ENCODE measurements around the gene NYNRIN.

Gene NYNRIN

DNA sequence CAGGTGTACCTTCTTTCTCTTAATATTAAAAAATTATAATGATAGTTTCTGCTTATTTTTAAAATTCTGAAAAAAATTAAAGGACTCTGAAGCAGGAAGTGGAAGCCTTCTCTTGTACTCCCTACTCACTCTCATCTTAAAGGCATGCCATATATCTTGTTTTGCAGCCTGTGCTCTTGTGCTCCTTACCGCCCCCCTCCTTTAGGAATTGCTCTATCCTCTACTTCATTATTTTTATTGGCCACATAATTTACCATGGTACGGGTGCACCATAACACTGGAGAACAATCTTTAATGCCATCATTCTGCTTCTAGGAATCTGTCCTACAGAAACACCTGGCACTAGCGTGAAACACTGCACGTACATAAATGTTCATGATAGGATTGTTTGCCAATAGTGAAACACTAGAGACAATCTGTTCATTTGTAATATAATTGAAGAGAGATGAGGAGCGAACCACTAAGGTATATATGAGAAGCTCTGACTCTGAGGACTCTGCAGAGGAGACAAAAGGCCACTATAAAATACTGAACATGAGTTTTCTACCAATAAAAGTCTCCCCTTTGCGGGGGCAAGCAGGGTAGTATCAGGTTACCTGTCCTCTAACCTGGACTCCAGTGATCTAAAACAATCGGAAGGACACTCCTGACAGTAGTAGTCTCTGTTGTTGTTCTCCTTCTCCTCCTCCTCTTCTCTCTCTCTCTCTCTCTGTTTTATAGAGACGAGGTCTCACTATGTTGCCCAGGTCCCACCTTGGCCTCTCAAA is 6.3 kb upstream of the NYNRIN start:
- DNase-seq: peak; percentile 13

DNA sequence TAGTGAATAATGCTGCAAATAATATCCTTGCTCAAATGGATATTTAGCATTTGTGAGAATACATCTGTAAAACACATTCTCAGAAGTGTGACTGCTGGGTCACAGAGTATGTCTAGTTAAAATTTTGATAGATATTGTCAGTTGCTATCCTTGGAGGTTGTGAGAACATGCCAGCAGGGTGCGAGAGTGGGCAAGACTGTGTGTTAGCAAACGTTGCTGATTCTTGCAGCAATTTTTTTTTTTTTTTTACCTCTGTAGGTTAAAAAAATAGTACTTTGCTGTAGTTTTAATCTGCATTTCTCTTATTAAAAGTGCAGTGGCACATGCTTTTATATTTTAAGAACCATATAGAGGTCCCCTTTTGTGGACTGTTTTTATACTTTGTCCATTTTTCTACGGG is 4.5 kb upstream of the NYNRIN start:
- no peak for DNase-seq

DNA sequence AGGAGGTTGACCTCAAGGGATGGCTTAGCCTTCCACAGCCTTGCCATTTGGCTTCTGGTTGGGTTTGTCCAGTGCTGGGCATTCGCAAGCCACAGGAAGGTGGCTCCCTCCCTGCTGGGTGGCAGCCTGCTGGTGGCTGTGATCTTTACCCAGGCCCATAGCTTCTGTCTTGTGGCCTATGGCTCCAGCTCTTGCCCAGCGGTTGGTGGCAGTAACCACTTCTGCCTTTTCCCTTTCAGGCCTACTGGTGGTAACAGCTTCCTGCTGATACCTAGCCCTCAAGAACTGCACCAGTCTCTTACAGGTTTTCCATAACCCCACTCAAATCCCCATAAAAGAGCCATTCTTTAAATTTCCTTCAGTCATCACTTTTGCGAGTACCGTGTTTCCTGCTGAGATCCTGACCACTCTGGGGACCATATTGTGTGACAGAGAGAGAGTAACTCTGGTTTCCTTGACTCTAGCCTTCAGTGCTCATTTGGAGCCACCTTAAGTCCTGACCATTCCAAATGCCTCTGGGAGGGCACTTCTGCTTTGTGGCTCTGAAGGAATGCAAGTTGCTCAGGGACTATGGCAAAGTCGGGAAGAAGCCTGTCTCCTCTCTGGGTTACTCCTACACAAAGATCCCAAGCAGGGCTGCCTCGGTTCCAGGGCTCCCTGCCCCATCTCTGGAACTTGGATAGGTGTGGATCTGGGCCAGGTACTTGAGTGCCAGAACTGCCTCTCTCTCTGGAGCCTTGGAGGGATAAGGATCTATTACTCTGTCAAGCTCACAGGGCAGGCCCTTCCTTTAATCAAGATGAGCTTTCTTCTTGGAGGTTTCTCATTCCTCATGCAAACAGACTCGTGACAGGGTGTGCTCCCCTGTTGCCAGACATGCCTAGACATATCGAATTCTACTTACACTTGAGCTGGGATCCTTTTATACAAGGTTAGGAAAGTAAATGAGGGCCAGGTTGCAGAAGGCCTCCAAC is 2.9 kb upstream of the NYNRIN start:
- no peak for DNase-seq

DNA sequence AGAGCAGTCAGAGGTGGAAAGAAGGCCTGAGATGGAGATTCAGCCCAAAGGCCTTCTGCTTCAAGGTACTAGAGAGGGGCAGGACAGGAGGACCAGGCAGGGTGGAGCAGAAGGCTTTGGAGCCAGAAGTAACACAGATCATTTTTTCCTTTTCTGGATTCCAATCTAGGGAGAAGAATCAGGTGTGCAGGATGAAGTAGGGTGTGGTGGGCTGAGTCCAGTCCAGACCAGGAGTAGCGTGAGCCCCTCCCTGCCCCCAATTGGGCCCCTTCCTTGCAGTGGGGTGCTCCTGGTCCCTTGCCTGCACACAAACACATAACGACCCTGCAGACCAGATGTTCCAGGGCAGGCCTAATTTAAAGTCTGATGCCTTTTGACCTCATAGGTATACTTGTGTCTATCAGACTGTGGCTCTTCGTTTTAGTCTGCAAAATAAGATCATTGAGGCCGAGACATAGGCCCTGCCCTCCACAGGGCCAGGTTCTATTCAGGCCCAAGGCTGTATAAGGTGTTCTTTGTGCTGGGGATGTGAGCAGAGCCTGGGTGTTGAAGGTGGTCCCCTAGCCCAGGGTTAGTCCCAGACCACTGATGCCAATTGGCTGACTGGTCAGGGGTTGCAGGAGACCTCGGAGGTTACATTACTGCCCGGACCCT is 1.0 kb upstream of the NYNRIN start:
- DNase-seq: no peak

DNA sequence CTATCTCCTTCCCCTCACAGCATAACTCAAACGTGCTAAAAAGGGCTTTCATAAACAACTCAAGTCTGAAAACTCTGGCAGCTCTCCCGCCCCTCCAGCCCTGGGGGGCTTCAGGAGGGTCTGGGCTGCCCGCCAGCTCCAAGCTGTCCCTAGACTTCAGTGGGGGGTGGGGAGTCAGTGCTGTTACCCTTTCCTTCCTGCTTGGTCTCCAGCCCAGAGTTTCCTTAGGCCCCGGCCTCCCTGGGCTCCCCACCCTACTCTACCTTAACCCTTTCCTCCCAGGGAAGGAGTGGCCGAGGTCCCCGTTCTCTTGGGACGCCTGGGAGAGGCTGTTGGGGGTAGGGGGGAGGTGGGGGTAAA is 530 bp upstream of the NYNRIN start:
- DNase-seq: no peak

DNA sequence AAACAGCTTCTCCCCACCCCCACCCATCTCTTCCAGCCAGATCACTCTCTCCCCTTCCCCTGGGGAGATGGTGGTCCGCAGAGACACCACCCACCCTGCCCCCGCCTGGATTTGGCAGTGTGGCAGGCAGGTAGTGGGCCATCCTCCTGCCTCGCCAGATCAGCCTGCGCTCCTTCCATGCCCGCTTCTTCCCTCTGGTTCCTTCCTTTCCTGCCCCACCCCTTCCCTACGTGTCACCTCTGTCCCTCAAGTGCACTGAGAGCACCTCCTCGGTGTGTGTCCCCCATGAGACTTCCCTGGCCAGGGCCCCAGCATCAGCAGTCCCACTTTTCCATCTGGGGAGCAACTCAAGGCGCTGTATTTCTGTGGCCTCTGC is 632 bp downstream of the NYNRIN start:
- no peak for DNase-seq

DNA sequence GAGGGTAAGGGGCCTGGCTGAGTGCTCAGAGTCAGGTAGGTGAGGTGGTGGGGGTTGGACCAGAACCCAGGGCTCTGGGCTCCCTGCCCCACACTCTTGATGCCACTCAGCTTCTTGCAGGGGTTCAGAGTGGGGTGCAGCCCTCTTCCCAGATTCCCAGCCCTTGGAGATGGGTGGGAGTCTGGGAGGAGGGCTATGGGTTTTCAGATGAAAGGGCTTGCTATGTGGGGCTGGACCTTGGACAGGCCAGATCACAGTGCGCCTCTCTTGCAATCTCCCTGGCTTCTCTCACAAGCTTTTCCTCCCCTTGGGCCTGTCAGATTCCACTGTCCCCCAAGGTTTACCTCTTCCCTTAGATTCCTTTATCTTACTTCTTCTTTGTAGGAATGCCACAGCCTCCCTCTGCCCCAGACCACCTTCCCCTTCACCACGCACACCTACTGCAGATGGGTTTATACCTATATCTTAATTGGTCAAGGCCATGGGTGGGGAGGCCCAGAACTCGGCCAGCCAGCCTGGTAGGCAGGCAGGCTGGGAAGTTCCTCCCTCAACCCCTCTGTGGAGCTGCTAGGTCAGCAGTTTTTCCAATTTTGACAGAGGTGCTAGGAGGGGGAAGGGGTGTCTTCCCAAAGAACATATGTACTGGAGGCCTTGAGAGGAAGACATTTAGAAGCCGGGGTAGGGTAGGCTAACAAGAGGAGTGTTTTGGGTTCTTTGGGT is 1.4 kb downstream of the NYNRIN start:
- DNase-seq: no peak

DNA sequence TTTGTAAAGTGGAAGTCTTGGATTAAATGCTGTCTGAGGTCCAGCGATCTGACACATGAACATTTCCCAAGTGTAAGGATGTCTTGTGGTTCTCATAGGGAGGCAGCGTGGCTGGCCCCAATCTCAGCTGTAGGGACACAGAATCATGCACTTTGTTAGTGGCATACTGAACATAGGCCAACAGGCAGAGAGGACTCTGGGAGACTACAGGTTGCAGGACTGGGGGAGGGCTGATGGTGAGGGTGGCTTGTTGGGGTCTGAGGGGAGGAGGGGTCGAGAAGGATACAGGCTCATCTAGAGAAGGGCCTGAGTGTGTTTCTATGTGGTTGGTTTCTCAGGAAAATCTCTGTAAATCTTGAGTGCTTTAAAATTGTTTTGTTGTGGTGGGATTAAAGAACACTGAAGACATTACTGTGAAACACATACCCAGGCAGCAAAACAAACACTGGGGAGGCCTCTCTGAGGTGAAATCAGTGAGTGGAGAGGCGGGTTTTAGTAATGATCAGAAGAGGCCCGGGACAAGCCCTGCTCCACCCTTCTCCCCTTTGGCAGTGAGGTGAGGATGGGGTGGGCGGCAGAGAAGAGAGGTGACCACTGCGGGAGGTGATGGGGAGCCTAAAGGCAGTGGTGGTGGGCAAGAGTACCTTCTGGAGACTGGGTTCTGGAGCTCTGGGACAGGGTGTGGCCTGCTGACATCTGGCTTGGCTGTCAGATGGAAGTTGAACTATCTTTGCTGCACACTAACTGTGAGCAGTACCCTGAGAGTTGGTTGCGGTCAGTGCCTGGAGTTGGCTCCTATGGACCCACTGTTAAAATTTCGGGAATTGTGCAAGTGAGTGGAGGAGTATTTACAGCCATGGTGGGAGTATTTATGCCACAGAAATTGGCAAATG is 3.3 kb downstream of the NYNRIN start:
- no peak for DNase-seq

DNA sequence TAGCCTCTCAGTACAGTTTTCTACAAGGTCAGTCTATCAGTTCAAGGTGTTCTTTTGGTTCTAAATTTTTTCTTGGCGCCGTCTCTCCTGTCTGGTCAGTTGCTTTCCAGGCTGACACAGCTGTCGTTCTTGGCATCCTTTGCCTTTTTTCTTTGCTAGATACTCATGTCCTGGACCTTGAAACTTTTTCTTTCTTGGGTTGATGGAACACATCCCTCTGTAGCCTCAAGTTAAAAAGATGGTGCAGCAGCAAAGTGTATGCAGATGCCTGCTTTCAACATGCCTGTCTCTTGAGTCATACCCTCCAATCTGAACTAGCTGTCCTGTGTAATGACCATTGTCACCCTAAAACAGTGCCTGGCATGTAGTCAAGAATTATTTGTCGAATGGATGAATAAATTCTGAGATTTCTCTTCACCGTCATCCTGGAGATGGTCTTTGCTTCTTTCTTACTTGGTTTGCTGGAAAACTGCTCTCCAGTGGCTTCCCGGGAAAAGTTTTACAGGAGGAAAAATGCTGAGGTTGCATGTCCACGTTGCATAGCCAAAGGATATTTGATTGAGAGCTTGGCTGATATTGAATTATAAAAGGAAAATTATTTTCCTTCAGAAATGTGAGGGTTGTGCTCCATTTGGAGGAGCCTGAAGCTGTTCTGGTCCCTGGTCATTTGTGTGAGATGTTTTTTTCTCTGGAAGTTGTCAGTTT is 4.6 kb downstream of the NYNRIN start:
- DNase-seq: no peak

DNA sequence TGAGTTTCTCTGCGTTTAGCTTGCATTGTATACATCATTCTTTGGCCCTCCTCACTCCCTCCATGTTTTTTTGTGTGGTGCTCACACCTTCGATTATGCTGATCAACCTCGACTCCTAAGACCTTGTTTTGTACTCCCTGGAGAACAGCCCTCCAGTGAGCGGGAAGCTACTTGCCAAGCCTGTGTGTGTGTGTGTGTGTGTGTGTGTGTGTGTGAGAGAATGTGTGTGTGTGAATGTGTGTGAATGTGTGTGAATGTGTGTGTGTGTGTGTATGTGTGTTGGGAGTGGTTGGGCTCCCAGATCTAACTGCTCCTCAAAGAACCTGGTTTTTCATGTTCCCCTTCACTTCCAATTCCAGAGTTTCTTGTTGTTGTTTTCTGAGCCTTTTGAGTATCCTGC is 6.0 kb downstream of the NYNRIN start:
- no peak for DNase-seq

DNA sequence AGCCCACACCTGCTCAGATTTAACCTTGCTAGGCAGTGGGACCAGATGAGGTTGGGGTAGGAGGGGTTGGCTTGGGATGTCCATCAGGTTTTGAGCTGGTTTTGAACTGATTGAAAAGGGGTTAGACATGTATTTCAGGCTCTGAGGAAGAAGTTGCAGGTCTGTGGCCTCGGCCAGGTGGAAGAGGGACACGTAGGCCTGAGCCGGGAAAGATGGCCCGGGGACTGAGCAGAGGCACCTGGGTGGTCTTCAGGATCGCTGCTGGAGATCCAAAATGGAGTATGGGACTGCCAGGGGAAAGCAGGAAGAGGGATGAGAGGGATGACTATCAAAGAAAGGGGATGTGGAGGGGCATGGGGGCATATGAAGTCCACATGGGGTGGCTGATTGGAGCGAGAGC is 7.6 kb downstream of the NYNRIN start:
- DNase-seq: no peak

DNA sequence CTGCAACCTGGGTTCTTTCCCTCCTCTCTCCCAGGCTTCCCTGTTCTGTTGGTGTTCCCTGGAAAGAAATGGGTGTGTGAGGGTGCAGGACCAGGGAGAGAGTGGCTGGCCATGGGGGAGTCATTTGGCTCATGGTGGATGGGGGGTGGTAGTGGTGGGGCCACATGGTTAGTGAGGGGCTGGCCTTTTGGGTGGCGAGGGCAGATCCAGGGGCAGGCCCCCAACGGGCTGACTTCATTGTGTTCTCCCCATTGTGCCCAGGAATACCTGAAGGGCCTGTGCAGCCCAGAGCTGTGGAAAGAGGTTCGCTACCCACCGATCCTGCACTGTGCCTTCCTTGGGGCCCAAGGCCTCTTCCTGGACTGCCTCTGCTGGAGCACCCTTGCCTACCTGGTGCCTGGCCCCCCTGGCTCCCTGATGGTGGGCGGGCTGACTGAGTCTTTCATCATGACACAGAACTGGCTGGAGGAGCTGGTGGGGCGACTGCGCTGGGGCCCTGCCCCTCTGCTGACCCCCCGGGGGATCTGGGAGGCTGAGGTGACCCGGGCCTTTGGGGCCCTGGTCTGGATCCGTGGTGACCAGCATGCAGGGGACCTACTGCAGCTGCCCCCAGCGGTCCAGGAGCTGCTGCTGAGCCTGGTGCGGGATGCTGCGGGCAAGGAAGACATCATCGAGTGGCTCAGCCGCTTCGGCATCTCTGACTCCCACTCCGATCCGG is 9.0 kb downstream of the NYNRIN start:
- DNase-seq: no peak

DNA sequence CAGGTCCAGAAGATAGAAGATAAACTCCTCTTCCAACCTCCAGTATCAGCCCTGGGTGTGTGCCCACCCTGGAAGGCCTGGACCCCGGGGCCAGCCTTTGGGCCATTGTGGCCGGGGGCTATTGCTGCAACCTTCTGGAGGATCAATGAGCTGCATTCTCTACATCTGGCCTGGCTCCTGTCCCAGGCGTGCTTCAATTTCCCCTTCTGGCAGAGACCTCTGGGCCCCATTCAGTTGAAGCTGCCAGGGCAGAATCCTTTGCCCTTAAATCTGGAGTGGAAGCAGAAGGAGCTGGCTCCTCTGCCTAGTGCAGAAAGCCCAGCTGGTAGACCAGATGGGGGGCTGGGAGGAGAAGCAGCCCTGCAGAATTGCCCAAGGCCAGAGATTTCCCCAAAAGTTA is 10.0 kb downstream of the NYNRIN start:
- no peak for DNase-seq

DNA sequence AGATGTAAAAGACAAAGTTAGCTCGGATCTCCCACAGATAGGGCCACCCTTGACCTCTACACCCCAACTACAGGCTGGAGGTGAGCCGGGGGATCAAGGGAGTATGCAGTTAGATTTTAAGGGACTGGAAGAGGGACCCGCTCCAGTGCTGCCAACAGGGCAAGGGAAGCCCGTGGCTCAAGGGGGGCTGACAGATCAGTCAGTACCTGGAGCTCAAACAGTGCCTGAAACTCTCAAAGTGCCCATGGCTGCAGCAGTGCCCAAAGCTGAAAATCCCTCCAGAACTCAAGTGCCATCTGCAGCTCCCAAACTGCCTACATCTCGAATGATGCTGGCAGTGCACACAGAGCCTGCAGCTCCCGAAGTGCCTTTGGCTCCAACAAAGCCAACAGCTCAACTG is 10.4 kb downstream of the NYNRIN start:
- DNase-seq: no peak

DNA sequence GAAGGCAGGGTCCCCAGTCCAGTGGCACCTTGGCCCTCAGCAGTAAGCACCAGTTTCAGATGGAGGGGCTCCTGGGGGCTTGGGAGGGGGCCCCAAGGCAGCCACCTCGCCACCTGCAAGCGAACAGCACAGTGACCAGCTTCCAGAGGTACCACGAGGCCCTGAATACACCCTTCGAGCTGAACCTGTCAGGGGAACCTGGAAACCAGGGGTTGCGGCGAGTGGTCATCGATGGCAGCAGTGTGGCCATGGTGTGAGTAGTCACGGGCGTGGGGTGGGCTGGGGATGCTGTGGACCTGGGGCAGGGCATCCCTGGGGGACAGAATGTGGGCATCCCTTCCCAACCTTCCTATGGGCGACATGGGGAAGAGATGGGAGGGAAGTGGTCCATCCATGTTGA is 11.2 kb downstream of the NYNRIN start:
- no peak for DNase-seq

DNA sequence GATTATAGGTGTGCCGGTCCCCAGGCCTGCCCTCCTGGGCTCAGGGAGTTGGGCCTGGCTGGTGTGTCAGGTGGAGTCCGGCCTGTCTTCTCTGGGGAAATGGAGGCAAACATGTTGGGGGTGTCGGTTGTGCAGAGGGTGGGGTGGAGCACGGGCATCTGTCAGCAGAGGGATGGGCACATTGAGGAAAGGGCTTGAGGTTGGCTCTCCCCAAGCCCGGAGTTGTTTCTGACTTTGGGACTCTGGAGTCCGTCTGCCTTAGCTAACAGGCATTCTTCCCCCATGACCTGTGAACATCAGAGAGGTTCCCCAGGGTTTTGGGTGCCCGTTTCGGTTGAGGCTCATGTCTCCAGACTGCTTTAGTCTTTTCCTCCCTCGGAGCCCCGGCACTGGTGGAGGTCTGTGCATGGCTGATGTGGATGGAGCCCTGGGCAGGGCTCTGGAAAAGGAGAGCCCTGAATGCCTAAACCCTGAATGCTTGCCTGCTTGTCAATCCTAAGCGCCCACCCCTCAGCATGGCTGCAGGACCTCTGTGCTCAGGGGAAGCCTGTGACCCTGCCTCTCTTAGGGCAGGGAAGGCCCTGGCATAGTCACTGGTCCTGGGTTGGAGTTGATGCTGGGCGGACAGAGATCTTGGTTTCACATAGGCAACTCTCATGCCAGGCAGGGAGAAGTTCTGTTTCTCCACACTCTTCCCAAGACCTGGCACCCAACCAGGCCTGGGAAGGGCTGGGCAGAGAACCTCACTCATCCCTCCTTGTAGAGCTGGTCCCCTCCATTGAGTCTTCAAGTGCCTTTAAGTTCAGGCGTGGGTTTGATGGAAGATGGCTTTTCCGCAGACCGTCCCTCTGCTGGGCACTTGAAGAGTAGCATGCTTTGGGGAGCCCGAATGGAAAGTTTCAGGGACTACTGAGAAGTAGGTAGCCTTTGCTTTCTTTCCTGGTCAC is 12.9 kb downstream of the NYNRIN start:
- peak; percentile 9 for DNase-seq

DNA sequence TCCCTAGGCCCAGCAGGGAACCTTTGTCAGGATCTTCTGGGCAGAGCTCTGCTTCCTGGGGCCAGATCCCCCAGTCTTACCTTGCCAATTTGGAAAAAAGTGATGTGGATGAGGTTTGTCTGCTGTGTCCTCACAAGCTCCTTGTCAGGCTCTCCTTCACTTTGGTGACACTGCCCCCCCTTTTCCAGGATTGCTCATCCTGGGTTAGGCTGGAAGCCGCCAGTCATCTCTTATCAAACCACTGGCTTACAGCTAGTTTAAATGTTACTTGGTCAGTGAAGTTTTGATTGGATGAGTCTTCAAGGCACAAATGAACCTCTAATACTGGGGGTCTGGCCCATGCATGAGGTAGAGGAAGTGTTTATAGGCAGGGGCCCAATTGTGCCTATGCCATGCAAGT is 15.3 kb downstream of the NYNRIN start:
- no peak for DNase-seq

DNA sequence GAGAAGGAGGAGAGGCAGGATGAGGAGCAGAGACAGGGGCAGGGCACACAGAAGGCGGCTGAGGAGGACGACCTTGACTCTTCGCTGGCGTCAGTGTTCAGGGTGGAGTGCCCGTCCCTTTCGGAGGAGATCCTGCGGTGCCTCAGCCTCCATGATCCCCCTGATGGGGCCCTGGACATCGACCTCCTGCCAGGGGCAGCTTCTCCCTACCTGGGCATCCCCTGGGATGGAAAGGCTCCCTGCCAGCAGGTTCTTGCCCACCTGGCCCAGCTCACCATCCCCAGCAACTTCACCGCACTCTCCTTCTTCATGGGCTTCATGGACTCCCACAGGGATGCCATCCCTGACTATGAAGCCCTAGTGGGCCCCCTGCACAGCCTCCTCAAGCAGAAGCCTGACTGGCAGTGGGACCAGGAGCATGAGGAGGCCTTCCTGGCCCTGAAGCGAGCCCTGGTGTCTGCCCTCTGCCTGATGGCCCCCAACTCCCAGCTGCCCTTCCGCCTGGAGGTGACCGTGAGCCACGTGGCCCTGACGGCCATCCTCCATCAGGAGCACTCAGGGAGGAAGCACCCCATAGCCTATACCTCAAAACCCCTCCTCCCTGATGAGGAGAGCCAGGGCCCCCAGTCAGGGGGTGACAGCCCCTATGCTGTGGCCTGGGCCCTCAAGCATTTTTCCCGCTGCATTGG is 16.1 kb downstream of the NYNRIN start:
- DNase-seq: no peak
